Activated CD4-positive, alpha-beta T cell treated with anti-CD3 and anti-CD28 coated beads, Interleukin-2, Interleukin-4, amounts not matched to agents 100 ng/mL and 50 ng/mL, durations not matched to agents 16 hours and 8 hours (primary cell): Measurements from ENCODE around the gene CSGALNACT2.
"Not testable (repeated sequence)": the region's sequence is repeated elsewhere in the genome, so short reads cannot be mapped to it uniquely, and the experiment has no call there.

Experiments
- DNase-seq: peaks from one replicate; pipeline ENCODE4 v3.0.0-alpha.2; 2020; ENCODE audit warnings: low spot score

The CSGALNACT2 gene

GRCh38 chr10:43138021-43138756, at the start of gene CSGALNACT2:
CSGALNACT2 (plus strand) TSS chr10:43138445; CDS start chr10:43155150, 16,705 bp downstream.
- peak; percentile 90 for DNase-seq

DNA sequence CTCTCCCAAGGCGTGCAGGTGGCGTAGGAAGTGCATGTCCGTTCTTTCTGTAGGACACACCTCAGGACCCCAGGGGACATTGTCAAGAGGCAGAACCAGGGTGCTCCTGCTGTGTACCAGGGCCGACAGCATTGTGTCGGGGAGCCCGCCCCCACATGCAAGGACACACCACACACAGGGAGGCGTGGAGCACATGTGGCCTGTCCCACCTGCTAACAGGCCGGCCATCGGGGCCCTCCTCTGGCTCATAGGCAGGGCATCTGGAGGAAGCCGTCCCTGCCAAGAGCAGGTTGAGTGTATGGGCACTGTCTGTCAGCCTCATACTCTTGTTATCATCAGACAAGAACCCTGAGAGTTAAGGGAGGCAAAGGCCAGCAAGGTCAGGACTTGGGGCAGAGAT, 48.7 kb upstream of the CSGALNACT2 start:
- no peak for DNase-seq

- DNase-seq: no peak
Observed at GRCh38 chr10:43090188-43090587, 48.1 kb upstream of the CSGALNACT2 start.

- no peak for DNase-seq
Observed at GRCh38 chr10:43090664-43091063, 47.6 kb upstream of the CSGALNACT2 start.

- DNase-seq: no peak
Observed at GRCh38 chr10:43091846-43092245, 46.4 kb upstream of the CSGALNACT2 start.

DNA sequence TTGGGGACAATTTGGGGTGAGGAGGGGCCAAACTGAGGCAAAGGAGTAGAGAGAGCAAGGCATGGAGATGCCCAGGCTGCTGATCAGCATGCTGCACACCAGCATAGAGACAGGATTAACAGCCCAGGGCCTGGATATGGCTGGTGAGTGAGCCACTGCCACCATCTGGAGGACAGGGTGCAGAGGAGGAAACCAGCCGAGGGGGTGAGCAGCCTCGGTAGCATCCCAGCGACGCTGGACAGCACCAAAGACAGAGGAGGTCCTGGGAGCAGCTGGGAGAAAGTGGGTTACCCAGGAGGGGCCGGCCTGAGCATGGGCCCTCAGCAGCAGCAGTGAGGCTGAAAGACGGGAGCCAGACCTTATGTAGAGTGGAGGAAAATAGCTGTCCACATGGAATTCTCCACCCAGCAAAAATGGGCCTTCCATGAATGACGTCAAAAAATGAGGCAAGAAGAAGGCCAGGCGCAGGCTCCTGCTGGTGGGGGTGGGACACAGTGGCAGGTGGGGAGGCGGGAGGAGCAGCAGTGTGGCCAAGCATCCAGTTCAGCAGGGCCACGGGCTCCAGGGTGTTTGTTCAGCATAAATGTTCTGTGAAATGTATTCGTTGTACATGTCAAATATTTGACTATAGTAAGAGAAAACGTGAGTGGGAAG, 44.7 kb upstream of the CSGALNACT2 start:
- DNase-seq: no peak

- DNase-seq: no peak
Observed at GRCh38 chr10:43094085-43094484, 44.2 kb upstream of the CSGALNACT2 start.

DNA sequence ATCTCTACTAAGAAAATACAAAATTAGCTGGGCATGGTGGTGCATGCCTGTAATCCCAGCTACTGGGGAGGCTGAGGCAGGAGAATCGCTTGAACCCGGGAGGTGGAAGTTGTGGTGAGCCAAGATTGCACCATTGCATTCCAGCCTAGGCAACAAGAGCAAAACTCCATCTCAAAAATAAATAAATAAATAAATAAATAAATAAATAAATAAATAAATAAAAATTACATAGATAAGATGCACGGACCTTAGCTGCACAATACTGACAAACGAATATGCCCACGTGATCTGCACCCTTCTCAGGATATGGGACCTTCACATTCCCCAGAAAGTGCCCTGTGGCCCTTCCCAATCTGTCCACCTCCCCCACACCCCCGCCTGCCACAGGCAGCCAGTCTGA, 38.9 kb upstream of the CSGALNACT2 start:
- not testable (repeated sequence) for DNase-seq

- no peak for DNase-seq
Observed at GRCh38 chr10:43099928-43100327, 38.3 kb upstream of the CSGALNACT2 start.

GRCh38 chr10:43100366-43100765, 37.9 kb upstream of the CSGALNACT2 start:
- DNase-seq: no peak

GRCh38 chr10:43102063-43102828, 36.0 kb upstream of the CSGALNACT2 start:
- no peak for DNase-seq

GRCh38 chr10:43105102-43105955, 32.9 kb upstream of the CSGALNACT2 start:
- DNase-seq: peak; percentile 78

- DNase-seq: no peak
Observed at GRCh38 chr10:43105956-43106229, 32.4 kb upstream of the CSGALNACT2 start.

GRCh38 chr10:43106256-43107091, 31.8 kb upstream of the CSGALNACT2 start:
- no peak for DNase-seq

DNA sequence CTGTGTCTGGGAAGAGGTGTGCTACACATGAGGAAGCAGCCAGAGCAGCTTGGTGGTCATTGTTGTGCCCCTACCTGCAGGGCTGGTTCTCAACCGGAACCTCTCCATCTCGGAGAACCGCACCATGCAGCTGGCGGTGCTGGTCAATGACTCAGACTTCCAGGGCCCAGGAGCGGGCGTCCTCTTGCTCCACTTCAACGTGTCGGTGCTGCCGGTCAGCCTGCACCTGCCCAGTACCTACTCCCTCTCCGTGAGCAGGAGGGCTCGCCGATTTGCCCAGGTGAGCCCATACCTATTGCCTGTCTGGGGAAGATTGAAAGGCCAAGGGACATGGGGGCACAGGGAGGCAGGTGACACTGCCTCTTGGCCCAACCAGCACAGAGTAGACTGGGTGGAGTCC, 29.3 kb upstream of the CSGALNACT2 start:
- no peak for DNase-seq

DNA sequence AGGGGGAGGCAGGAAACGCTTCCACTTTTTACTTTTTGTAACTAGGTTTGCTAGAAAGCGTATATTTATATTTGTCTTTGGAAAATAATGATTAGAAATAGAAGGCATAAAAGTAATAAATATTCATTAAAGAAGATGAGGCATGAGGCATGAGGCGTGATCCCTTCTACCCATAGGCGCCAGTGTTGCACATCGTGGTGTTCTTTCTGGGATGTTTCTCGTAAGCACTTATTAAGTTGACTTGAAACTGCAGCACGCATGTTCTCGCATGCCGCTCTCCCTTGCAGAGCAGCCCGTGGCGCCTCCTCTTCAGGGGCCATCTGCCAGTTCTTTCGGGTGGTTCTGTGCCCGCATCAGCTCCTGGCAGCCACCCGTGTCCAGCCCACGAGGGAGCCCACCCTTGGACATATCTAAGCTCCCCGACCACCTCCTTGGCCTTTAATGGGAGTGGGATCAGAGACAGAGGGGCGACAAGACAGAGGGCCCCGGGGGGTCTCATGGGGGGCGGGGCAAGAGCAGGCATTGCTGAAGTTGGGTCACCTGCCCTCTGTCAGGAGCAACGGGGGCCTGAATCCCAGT, 28.5 kb upstream of the CSGALNACT2 start:
- no peak for DNase-seq

- no peak for DNase-seq
Observed at GRCh38 chr10:43110338-43111071, 27.7 kb upstream of the CSGALNACT2 start.

- DNase-seq: no peak
Observed at GRCh38 chr10:43111101-43111500, 27.1 kb upstream of the CSGALNACT2 start.

DNA sequence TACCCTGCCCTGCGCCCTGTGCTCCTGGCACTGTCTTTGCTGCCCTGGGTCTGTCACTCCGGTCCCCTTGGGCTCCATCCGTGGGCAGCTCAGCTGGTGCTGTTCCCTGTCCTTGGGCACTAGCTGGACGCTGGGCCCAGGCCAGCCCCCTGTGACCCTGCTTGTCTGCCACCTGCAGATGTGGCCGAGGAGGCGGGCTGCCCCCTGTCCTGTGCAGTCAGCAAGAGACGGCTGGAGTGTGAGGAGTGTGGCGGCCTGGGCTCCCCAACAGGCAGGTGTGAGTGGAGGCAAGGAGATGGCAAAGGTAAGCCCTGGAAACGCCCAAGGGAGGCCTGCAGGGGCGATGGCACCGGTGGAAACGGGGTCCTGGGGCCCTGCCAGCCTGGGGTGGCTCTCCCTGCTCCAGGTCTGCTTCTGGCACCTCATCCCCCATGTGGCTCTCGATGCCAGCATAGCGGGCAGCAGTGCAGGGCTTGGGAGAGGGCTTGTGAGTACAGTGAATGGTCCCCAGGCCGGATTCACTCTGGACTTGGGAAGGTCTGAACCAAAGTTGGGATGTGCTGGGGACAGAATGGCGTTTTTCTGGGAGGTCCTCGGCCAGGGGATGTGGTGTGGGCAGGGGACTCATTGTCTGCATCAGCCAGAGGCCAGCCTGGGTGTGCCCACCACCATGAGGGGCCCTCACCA, 26.2 kb upstream of the CSGALNACT2 start:
- no peak for DNase-seq

DNA sequence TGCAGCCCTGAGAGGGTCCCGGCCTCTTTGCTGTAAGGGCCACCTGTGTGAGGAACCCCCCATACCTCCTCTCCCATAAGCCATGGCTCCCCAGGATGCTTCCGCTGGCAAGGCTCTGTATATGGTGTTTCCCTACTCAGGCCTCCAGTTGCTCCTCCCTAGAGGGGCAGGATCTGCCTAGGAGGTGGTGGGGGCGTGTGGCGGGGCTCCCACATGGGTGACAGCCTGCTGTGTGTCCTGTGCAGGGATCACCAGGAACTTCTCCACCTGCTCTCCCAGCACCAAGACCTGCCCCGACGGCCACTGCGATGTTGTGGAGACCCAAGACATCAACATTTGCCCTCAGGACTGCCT, 25.7 kb upstream of the CSGALNACT2 start:
- DNase-seq: no peak
